K562 treated with DMSO at 1 percent for 4 hours (cell line): Measurements from ENCODE around the gene ZNF559. TPM values are rescaled to one million over a fixed set of nuclear protein-coding genes. Genes with fewer than 3 reads are reported as not detected.

Experiments
- total RNA-seq: library from RNA; unstranded; fragments of 300-600 nt; gene quantifications from 2 replicates; pipeline ENCODE4 v1.2.3, GENCODE V29; 2022; ENCODE audit not compliant: insufficient read depth

ZNF559 gene
- total RNA-seq: 8.3 and 8.8 TPM in 2 replicates

DNA sequence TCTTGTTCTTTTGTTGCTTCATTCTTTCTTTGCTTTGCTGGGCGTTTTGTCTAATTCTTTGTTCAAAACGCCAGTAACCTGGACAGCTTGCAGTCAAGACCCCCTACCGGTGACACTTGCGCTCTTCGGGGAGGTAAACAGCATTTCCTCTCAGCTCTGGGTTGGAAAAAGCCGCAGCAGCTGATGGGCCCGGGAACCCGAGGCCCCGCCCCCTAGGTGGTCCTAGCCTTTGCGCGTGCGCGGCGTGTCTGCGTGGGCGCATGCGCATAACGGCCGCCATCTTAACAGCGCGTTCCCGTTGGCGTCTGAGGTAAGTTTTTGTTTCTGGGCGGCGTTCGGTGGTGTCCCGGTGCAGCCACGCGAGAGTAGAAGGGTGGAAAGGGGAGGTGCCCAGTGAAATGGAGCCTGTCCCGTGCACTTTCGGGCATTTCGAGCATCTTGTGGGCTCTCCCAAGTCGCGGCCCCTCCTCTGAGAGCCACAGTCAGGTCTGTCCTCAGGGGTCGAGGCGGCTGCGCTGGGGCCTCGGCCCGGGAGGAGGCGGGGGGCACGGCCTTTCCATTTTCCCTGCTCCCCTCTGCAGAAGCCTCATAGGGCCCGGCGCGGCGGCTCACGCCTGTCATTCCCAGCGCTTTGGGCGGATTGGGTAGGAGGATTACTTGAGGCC, at the start of gene ZNF559:
Gene ZNF559, plus strand, starts transcription at position 261 of the 665 bp plus-strand sequence. CDS start 14,371 bp downstream, outside the sequence.

DNA sequence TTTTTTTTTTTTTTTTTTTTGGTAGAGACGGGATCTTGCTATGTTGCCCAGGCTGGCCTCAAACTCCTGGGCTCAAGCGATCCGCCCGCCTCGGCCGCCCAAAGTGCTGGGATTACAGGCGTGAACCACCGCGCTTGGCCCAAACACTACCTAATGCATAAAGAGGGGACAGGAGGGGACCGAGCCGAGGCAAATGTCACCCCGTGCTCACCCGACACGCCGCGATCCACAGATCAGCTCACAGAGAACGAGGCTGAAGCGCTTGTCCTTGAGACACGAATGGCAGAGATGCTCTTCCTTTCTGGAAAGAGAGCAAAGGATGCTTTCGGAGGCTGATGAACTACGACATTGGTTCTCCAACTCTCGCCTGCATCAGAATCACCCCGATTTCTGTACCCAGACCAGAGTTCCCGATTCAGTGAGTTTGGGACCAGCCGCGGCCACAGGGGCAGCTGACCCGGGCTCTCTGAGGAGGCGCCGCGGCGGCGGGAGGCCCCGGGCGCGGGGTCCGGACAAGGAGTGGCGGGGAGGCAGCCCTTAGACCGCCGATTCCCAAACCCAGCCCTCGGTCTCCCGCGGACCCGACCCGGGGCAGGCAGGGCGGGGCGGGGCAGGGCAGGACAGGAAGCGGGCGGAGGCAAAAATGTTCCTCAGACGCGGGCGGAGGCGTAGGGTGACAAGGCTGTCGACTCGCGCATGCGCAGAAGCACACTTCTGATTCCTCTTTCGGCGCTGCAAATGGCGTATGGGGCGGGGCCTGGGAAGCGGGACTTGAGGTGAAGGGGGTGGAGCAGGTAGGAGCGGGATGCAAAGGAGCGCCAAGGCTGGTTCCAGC, 14.6 kb upstream of the ZNF559 start, which contains the start of gene ZNF699:
Gene ZNF699, minus strand, starts transcription at position 700 of the 835 bp plus-strand sequence. CDS start 4,719 bp downstream, outside the sequence.

DNA sequence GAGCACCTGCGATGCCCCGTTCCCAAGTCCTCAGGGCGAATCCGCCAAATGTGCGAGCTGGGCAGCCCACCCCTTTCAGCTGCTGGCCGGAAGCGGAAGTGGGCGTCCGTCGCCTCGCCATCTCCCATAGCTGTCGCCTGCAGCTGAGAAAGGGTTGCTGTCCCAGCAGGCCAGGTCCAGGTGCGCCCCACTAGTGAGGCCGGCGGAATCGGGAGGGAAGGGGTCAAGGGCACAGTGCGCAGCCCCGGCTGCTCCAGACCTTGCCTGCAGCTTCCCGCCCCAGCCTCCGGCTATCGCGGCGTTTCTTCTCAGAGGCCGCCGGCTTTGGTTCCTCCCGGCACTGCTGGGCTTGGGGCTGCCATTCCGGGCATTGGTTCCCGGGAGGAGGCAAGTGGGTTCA, 38.9 kb downstream of the ZNF559 start, which contains the start of gene ZNF177:
Gene ZNF177, plus strand, starts transcription at position 109 of the 400 bp plus-strand sequence. CDS start 15,299 bp downstream, outside the sequence.

Other genes starting within 250 kb of the ZNF559 start
- gene OR1M1, start 237.1 kb upstream of the ZNF559 start, total RNA-seq: not detected in 2 replicates
- gene OR7G2, start 216.7 kb upstream of the ZNF559 start, total RNA-seq: not detected in 2 replicates
- not detected in 2 replicates for gene OR7G1, start 208.4 kb upstream of the ZNF559 start, total RNA-seq
- gene OR7G3, start 197.2 kb upstream of the ZNF559 start, total RNA-seq: not detected in 2 replicates
- 18.9 and 23.6 TPM in 2 replicates for gene ZNF317, start 183.8 kb upstream of the ZNF559 start, total RNA-seq
- 0.85 and 0.87 TPM in 2 replicates for gene OR7D2, start 145.2 kb upstream of the ZNF559 start, total RNA-seq
- not detected in 2 replicates for gene OR7D4, start 104.6 kb upstream of the ZNF559 start, total RNA-seq
- gene OR7E24, start 73.2 kb upstream of the ZNF559 start, total RNA-seq: not detected in 2 replicates
- 0.98 and 3.8 TPM in 2 replicates for gene ZNF699, start 14.3 kb upstream of the ZNF559 start, total RNA-seq
- gene ZNF177, start 38.8 kb downstream of the ZNF559 start, total RNA-seq: 0.97 and 1.9 TPM in 2 replicates
- gene ZNF266, start 111.4 kb downstream of the ZNF559 start, total RNA-seq: 19.7 and 28.7 TPM in 2 replicates
- gene ZNF560, start 174.4 kb downstream of the ZNF559 start, total RNA-seq: 0.29 TPM in 1 of 2 replicates, not detected in the other
- 4.2 and 6.9 TPM in 2 replicates for gene ZNF426, start 214.5 kb downstream of the ZNF559 start, total RNA-seq